IMR-90 (cell line): ENCODE measurements around the gene DNAJC3. TPM values are rescaled to one million over a fixed set of nuclear protein-coding genes. Genes with fewer than 3 reads are reported as not detected.

Experiments
- ATAC-seq: fragments of 200-7000 bp; cut with Tn5 transposase; 2 replicates; pipeline ENCODE4 v1.9.1; 2020; ENCODE audit warnings: low read depth, mild to moderate bottlenecking, moderate library complexity
- BruUV-seq: library from RNA; stranded (reverse); fragments of 400-500 nt; replicated peaks from 2 replicates; lab custom pipeline; 2021; lab: Mats Ljungman, UMichigan
- CTCF ChIA-PET: fragments of 300-600 bp; formaldehyde crosslinking; extraction: SDS; loops from one replicate; lab custom pipeline; 2021; ENCODE audit warnings: antibody characterized with exemption; lab: Yijun Ruan, JAX
- POLR2A ChIA-PET: fragments of 300-600 bp; sonication (Branson Sonifier 250); formaldehyde crosslinking; loops from one replicate; lab custom pipeline; 2022; ENCODE audit warnings: antibody characterized with exemption; ENCODE audit not compliant: unreplicated experiment; lab: Charles Lee
- DNase-seq: peaks from one replicate; pipeline ENCODE4 v3.0.0; 2013
- H2AFZ ChIP-seq: replicated peaks from 2 replicates; pipeline ENCODE3; 2013; ENCODE audit warnings: low read length, mild to moderate bottlenecking; ENCODE audit not compliant: poor library complexity
- H2AK5ac ChIP-seq: 2 replicates; pipeline ENCODE4 v1.6.1; 2013; ENCODE audit warnings: low read depth, low read length, inconsistent platforms
- H2AK9ac ChIP-seq: replicated peaks from 2 replicates; pipeline ENCODE3; 2013; ENCODE audit warnings: mild to moderate bottlenecking, low read depth, low read length, moderate library complexity; ENCODE audit not compliant: poor library complexity
- H2BK120ac ChIP-seq: 2 replicates; pipeline ENCODE4 v1.6.1; 2013; ENCODE audit warnings: low read depth, low read length, inconsistent platforms
- H2BK15ac ChIP-seq: 3 replicates; pipeline ENCODE4 v1.6.1; 2013; ENCODE audit warnings: low read depth, low read length, inconsistent platforms
- H2BK20ac ChIP-seq: 2 replicates; pipeline ENCODE4 v1.6.1; 2013; ENCODE audit warnings: low read depth, mild to moderate bottlenecking, inconsistent platforms, low read length, moderate library complexity
- H2BK5ac ChIP-seq: 2 replicates; pipeline ENCODE4 v1.6.1; 2013; ENCODE audit warnings: mild to moderate bottlenecking, low read depth, low read length, inconsistent platforms; ENCODE audit not compliant: poor library complexity, severe bottlenecking
- H3K14ac ChIP-seq: replicated peaks from 2 replicates; pipeline ENCODE4 v1.6.1; 2013; ENCODE audit warnings: low read depth, low read length, inconsistent platforms
- H3K18ac ChIP-seq: 2 replicates; pipeline ENCODE4 v1.6.1; 2013; ENCODE audit warnings: low read depth, low read length, control low read depth
- H3K23ac ChIP-seq: 2 replicates; pipeline ENCODE4 v1.6.1; 2013; ENCODE audit warnings: low read depth, low read length, inconsistent platforms
- H3K27ac ChIP-seq: 2 replicates; pipeline ENCODE4 v1.5.1; 2013; ENCODE audit warnings: mild to moderate bottlenecking, control low read depth, low read length; ENCODE audit not compliant: insufficient read depth
- H3K27me3 ChIP-seq: 2 replicates; pipeline ENCODE4 v1.6.1; 2013; ENCODE audit warnings: low read length; ENCODE audit not compliant: control insufficient read depth, insufficient read depth
- H3K36me3 ChIP-seq: 2 replicates; pipeline ENCODE4 v1.6.1; 2013; ENCODE audit warnings: low read length, mixed read lengths; ENCODE audit not compliant: control insufficient read depth, insufficient read depth
- H3K4ac ChIP-seq: 2 replicates; pipeline ENCODE4 v1.6.1; 2013; ENCODE audit warnings: low read depth, low read length, inconsistent platforms
- H3K4me1 ChIP-seq: 2 replicates; pipeline ENCODE4 v1.6.1; 2013; ENCODE audit warnings: low read length, mixed read lengths; ENCODE audit not compliant: control insufficient read depth, insufficient read depth
- H3K4me2 ChIP-seq: 2 replicates; pipeline ENCODE4 v1.6.1; 2013; ENCODE audit warnings: low read depth, mild to moderate bottlenecking, control low read depth, low read length, moderate library complexity
- H3K4me3 ChIP-seq: 2 replicates; pipeline ENCODE4 v1.5.1; 2013; ENCODE audit warnings: low read depth, mild to moderate bottlenecking, control low read depth, low read length, moderate library complexity; ENCODE audit not compliant: insufficient read depth
- H3K56ac ChIP-seq: 2 replicates; pipeline ENCODE4 v1.6.1; 2013; ENCODE audit warnings: low read length, inconsistent platforms; ENCODE audit not compliant: insufficient read depth; ENCODE audit errors: extremely low read depth
- H3K79me1 ChIP-seq, 2 experiments: 2 replicates each; pipeline ENCODE4 v1.6.1; 2013; ENCODE audit warnings: low read length in 2 of 2, inconsistent platforms in 1 of 2, low read depth in 1 of 2
- H3K9ac ChIP-seq: 2 replicates; pipeline ENCODE4 v1.6.1; 2013; ENCODE audit warnings: low read depth, low read length, control low read depth
- H3K9me1 ChIP-seq: 2 replicates; pipeline ENCODE4 v1.6.1; 2013; ENCODE audit warnings: low read length, inconsistent platforms; ENCODE audit not compliant: insufficient read depth
- H3K9me3 ChIP-seq: 2 replicates; pipeline ENCODE4 v1.6.1; 2013; ENCODE audit warnings: low read length; ENCODE audit not compliant: control insufficient read depth, insufficient read depth
- H4K20me1 ChIP-seq: 2 replicates; pipeline ENCODE4 v1.6.1; 2013; ENCODE audit warnings: low read length, inconsistent platforms; ENCODE audit not compliant: insufficient read depth
- H4K5ac ChIP-seq: 2 replicates; pipeline ENCODE4 v1.6.1; 2013; ENCODE audit warnings: mild to moderate bottlenecking, low read depth, low read length, control low read depth
- H4K8ac ChIP-seq, 2 experiments: 2 replicates each; pipeline ENCODE4 v1.6.1; 2013; ENCODE audit warnings: low read depth in 2 of 2, low read length in 2 of 2, control low read depth in 1 of 2, inconsistent platforms in 1 of 2
- H4K91ac ChIP-seq: 2 replicates; pipeline ENCODE4 v1.6.1; 2013; ENCODE audit warnings: low read depth, low read length, inconsistent platforms; ENCODE audit not compliant: insufficient read depth
- RCOR1 ChIP-seq: IDR thresholded peaks from 2 replicates; pipeline ENCODE4 v1.6.1; 2012; ENCODE audit warnings: mild to moderate bottlenecking, low read length, improper control_type of control experiment; ENCODE audit not compliant: insufficient replicate concordance
- WGBS, 2 experiments: methylation state at CpG; one replicate each; pipeline versions ENCODE4 v1.1.5 to v1.1.7; 2013; ENCODE audit warnings: missing lambda C conversion rate in 2 of 2; ENCODE audit not compliant: insufficient read length in 1 of 2; ENCODE audit errors: extremely low coverage in 2 of 2; 5-methylcytosine and 5-hydroxymethylcytosine counted together
- dilution Hi-C: fragments of 300-500 bp; cut with HindIII; formaldehyde crosslinking; loops from one replicate; pipeline ENCODE4 v1.14.3; 2018; ENCODE audit warnings: low sequenced_read_pairs; ENCODE audit not compliant: unreplicated experiment
- in situ Hi-C: fragments of 300-500 bp; cut with MboI; formaldehyde crosslinking; loops from 3 replicates; pipeline ENCODE4 v1.14.3; 2019; ENCODE audit warnings: low sequenced_read_pairs, inconsistent platforms, mixed read lengths
- intact Hi-C: fragments of 100-400 bp; cut with micrococcal nuclease; formaldehyde crosslinking; loops from 2 replicates; pipeline ENCODE4 v1.10.0; 2022
- polyA plus RNA-seq, 3 experiments: library from polyadenylated mRNA; depleted of rRNA; stranded (reverse); fragments of >200 nt; gene quantifications; 2 replicates each; pipeline ENCODE4 v1.2.3, GENCODE V29; 2012; ENCODE audit warnings: low replicate concordance in 1 of 3
- total RNA-seq: library from RNA; depleted of rRNA; stranded (reverse); fragments of >200 nt; gene quantifications from 2 replicates; pipeline ENCODE4 v1.2.3, GENCODE V29; 2012

Gene DNAJC3
- total and polyA plus RNA-seq, 2 of the 4 experiments (the other 2 are of a cell fraction), result 10.7 to 28.5 TPM

- Histone ChIP-seq H3K56ac (no peak overlapping the region), H2AK9ac (no peak overlapping the region), H2BK5ac (no peak overlapping the region), H3K23ac (no peak overlapping the region), H3K9ac (no peak overlapping the region), H3K4me2 (no peak overlapping the region), H3K18ac (no peak overlapping the region), H4K91ac (no peak overlapping the region), H4K5ac (no peak overlapping the region), H2AFZ (no peak overlapping the region), H2BK120ac (no peak overlapping the region), H3K9me3 (no peaks in the 10 kb centered on the region), H3K79me1 (no peaks in the 10 kb centered on the region), H3K4me3 (no peak overlapping the region), H3K27ac (no peak overlapping the region), H2BK20ac (no peak overlapping the region), H3K14ac (no peak overlapping the region), H3K4me1 (no peaks in the 10 kb centered on the region), H3K4ac (no peak overlapping the region), H4K8ac (no peak overlapping the region), H2BK15ac (no peak overlapping the region), H2AK5ac (no peak overlapping the region), H3K9me1 (0 out of 2 replicates have a peak, but pooled peaks cover 5% of the 10 kb centered on the region), H4K20me1 (no peaks in the 10 kb centered on the region), H3K27me3 (no peaks in the 10 kb centered on the region), H3K36me3 (peaks cover 6% of the 10 kb centered on the region)
- WGBS, 2 experiments, result no CpG with 5 or more reads among the region's 5 CpGs
- POLR2A ChIA-PET, result no interaction called here
- ATAC-seq (no peak), DNase-seq (no peak)
- in situ Hi-C loops, result no loop called here
- intact Hi-C loops, result no loop called here
- CTCF ChIA-PET, result interaction anchor here (1.3 kb wide), 1 partner anchor 12 kb away, joined by 4 read pairs; no protein-coding TSS in a partner anchor
- BruUV-seq, result no TSS peak
- dilution Hi-C loops, result no loop called here
- TF ChIP-seq RCOR1, result no peak
These were observed 145.4 kb downstream of the DNAJC3 start for GRCh38 chr13:95822303-95822702.
